ENCODE results near the gene NEURL1B.

DNA sequence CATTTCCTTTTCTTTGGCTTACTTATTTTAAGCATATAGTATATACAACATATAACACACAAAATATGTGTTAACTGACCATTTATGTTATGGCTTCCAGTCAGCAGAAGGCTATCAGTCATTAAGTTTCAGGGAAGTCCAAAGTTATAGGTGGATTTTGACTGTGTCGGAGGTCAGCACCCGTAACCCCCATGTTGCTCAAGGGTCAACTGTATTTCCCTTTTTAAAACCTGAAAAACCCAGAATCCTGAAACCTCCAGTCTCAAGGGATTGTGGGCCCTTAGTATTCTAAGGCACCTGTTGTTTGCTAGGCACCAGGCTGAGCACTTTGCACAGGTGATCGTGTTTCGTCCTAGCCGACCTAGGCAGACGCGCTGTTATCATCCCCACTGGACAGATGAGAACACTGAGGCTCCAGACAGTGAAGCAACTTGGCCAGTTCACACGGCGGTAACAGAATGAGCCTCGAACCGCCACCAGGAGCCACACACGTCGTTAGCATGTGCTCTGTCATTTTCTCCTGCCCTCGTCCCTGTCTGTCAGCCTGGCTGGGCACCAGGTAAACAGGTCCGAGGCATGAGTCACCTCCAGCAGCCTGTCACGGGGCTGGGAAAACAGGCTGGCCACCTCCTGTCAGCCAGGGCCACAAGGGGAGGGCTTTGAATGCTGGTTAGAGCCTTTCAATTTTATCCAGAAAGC is 90.1 kb downstream of the NEURL1B start:
- TF ChIP-seq, protein P1, sequence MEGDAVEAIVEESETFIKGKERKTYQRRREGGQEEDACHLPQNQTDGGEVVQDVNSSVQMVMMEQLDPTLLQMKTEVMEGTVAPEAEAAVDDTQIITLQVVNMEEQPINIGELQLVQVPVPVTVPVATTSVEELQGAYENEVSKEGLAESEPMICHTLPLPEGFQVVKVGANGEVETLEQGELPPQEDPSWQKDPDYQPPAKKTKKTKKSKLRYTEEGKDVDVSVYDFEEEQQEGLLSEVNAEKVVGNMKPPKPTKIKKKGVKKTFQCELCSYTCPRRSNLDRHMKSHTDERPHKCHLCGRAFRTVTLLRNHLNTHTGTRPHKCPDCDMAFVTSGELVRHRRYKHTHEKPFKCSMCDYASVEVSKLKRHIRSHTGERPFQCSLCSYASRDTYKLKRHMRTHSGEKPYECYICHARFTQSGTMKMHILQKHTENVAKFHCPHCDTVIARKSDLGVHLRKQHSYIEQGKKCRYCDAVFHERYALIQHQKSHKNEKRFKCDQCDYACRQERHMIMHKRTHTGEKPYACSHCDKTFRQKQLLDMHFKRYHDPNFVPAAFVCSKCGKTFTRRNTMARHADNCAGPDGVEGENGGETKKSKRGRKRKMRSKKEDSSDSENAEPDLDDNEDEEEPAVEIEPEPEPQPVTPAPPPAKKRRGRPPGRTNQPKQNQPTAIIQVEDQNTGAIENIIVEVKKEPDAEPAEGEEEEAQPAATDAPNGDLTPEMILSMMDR (conservative IDR thresholded peaks at IDR 0.05 in 1 of 2, IDR thresholded peaks at IDR 0.05 in 1 of 2; ENCODE audit: extremely low read depth in 1 of 2, insufficient read depth in 1 of 2, low read depth in 1 of 2, low read length in 2 of 2): peak in 1 of 2 donors; percentile 4
- no peak for TF ChIP-seq EZH2 (IDR thresholded peaks at IDR 0.05; ENCODE audit: borderline replicate concordance, low read length)
